ENCODE data around the gene KRTAP4-3. TPM values are rescaled to one million over a fixed set of nuclear protein-coding genes. Genes with fewer than 3 reads are reported as not detected.

The KRTAP4-3 gene
- total and polyA plus RNA-seq, 2 of the 8 experiments (the other 6 are each of a cell fraction or from before 2014, with no cell fraction given), result not detected

DNA sequence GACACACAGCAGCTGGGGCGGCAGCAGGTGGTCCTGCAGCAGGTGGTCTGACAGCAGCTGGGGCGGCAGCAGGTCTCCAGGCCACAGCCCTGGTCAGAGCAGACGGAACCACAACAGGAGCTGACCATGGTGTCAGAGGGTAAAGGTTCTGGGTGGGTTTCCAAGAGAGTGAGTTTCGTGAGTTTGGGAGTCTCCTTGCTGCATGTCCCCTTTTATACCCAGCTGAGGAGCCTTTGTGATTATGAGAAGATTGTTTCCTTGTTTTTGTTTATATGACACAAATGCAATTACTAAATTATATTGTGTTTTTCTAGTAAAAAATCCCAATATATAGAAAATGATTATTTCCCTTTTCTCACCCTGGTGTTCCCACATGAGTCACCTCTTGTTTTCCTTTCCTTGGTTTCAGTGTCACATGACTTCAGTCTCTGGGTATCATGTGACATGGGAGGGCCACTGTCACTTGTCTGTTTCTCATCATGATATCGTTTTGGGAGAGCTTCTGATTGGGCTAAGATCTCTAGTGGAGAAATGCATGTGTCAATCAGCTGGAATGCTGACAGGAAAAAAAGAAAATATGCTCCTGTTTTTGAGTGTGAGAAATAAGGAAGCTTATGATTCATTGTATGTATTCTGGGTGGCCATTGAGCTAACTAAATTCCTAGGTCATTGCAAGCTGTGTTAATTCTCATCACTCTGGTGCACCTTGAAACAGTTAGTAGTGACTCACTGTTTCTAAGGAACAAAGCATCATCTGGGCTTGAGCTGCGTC, 27.5 kb downstream of the KRTAP4-3 start, which contains the start of gene KRTAP4-6:
Gene KRTAP4-6, minus strand, starts transcription at position 185 of the 772 bp plus-strand sequence. Its CDS starts 57 bp downstream, at position 128.
- POLR2A ChIA-PET (ENCODE audit: partially characterized antibody), result no interaction called here
- H3K4me1 ChIP-seq (replicated peaks in 1 of 4; ENCODE audit: control insufficient read depth in 3 of 4, insufficient read depth in 4 of 4, low read length in 3 of 4), result no peaks in the 10 kb centered on the region
- CTCF ChIA-PET (ENCODE audit: partially characterized antibody), result interaction anchor here (0.6 to 1.0 kb wide), 2 partner anchors 9 to 174 kb away, joined by 3 read pairs; partner anchors contain the start of gene KRTAP4-5

More for the DNA sequence above, 27.5 kb downstream of the KRTAP4-3 start, which contains the start of gene KRTAP4-6:
- TF ChIP-seq CEBPB (IDR thresholded peaks at IDR 0.05; ENCODE audit: low read depth, low read length), result no peak
- no peak for TF ChIP-seq SAP30 (IDR thresholded peaks at IDR 0.05; ENCODE audit: insufficient read depth, insufficient replicate concordance, low read length)
- TF ChIP-seq SUZ12 (IDR thresholded peaks at IDR 0.05; ENCODE audit: low read length), result no peak
- no peak for TF ChIP-seq TBP (IDR thresholded peaks at IDR 0.05; ENCODE audit: low read depth, low read length)
- TF ChIP-seq SIRT6 (IDR thresholded peaks at IDR 0.05; ENCODE audit: low read length), result no peak
- H2BK5ac ChIP-seq (ENCODE audit: low read depth, low read length), result no peak within 1 kb of the TSS
- no peak within 1 kb of the TSS for H3K23ac ChIP-seq (ENCODE audit: insufficient read length)
- no peaks in the 10 kb centered on the region for H3K27me3 ChIP-seq (replicated peaks in 1 of 4; ENCODE audit: control insufficient read depth in 3 of 4, extremely low read depth in 1 of 4, insufficient read depth in 3 of 4, low read length in 3 of 4)
- H2AFZ ChIP-seq (ENCODE audit: low read length), result no peak within 1 kb of the TSS
- H3K79me2 ChIP-seq (ENCODE audit: control insufficient read depth in 1 of 2, insufficient read depth in 2 of 2, low read length in 2 of 2), result no peaks in the 10 kb centered on the region
- no peak within 1 kb of the TSS for H3K4me2 ChIP-seq (ENCODE audit: insufficient read depth in 1 of 2, low read depth in 2 of 2, low read length in 2 of 2)
- H3K79me1 ChIP-seq (ENCODE audit: low read depth, low read length), result no peaks in the 10 kb centered on the region
- no peak within 1 kb of the TSS for H3K4ac ChIP-seq (replicated peaks; ENCODE audit: insufficient read length, low read depth, low read length)
- no peak for FAIRE-seq
- H3K56ac ChIP-seq (replicated peaks; ENCODE audit: insufficient read length, low read depth, low read length), result no peak within 1 kb of the TSS
- no peak within 1 kb of the TSS for H3K9ac ChIP-seq (replicated peaks in 1 of 4; ENCODE audit: extremely low read depth in 1 of 4, low read depth in 3 of 4, low read length in 3 of 4)
- H4K20me1 ChIP-seq (replicated peaks in 1 of 2; ENCODE audit: control insufficient read depth in 1 of 2, insufficient read depth in 2 of 2, low read length in 2 of 2), result no peaks in the 10 kb centered on the region
- H4K91ac ChIP-seq (replicated peaks; ENCODE audit: insufficient read length, low read length), result no peak within 1 kb of the TSS
- no peak within 1 kb of the TSS for H3K18ac ChIP-seq (ENCODE audit: extremely low read depth, low read length)
- no peak within 1 kb of the TSS for H3K27ac ChIP-seq (ENCODE audit: low read depth, low read length)
- no peak for DNase-seq (ENCODE audit: low read depth in 1 of 2, low spot score in 2 of 2)
- no peaks in the 10 kb centered on the region for H3K36me3 ChIP-seq (ENCODE audit: control insufficient read depth in 2 of 4, insufficient read depth in 4 of 4, low read length in 3 of 4)
- H4K5ac ChIP-seq (ENCODE audit: insufficient read length, low read depth, low read length), result no peak within 1 kb of the TSS
- no peak within 1 kb of the TSS for H4K8ac ChIP-seq (ENCODE audit: extremely low read depth, insufficient read depth, low read length)
- no peak within 1 kb of the TSS for H2BK15ac ChIP-seq (ENCODE audit: low read length)
- H2AK5ac ChIP-seq (ENCODE audit: low read depth, low read length), result no peak within 1 kb of the TSS
- WGBS, 2 experiments (ENCODE audit: extremely low coverage in 1 of 2, insufficient coverage in 1 of 2, insufficient read length in 1 of 2, insufficient replicate concordance in 2 of 2, low coverage in 1 of 2, low lambda C conversion rate in 2 of 2, missing lambda C conversion rate in 1 of 2), result 89% methylated on average over 6 of the region's 6 CpGs; no CpG with 5 or more reads in 1 of the 2 experiments
- H2BK20ac ChIP-seq (ENCODE audit: low read length), result no peak within 1 kb of the TSS
- peaks cover 12% of the 10 kb centered on the region in 2 experiments; a peak in 3 of 4 replicates for H3K9me3 ChIP-seq (ENCODE audit: insufficient read depth in 2 of 2, low read depth in 1 of 2, low read length in 1 of 2)
- no peak within 1 kb of the TSS for H2BK12ac ChIP-seq (ENCODE audit: low read depth, low read length)
- no peak within 1 kb of the TSS for H3K14ac ChIP-seq (ENCODE audit: insufficient read length)
- no peak within 1 kb of the TSS for H3K4me3 ChIP-seq (ENCODE audit: extremely low read depth in 1 of 4, insufficient read depth in 2 of 4, low read depth in 3 of 4, low read length in 4 of 4)
- no peaks in the 10 kb centered on the region for H3K23me2 ChIP-seq (ENCODE audit: low read depth, low read length)
- no peak within 1 kb of the TSS for H2BK120ac ChIP-seq (replicated peaks; ENCODE audit: low read depth, low read length)

Data from H1 (cell line).